HEK293 (cell line): ENCODE data around the gene RTF2.
A peak's percentile ranks its signal among the peaks of the same experiment; 100 is the strongest.

Source experiments
- CTCF ChIA-PET: fragments of 350-600 bp; formaldehyde crosslinking; extraction: SDS; loops from one replicate; lab custom pipeline; 2021; ENCODE audit warnings: antibody characterized with exemption; lab: Yijun Ruan, JAX
- POLR2A ChIA-PET: fragments of 300-600 bp; formaldehyde crosslinking; extraction: SDS; loops from one replicate; lab custom pipeline; 2020; ENCODE audit warnings: antibody characterized with exemption, inconsistent platforms; lab: Yijun Ruan, JAX
- H3K27ac ChIP-seq: fragments of 200-500 bp; sonication (Bioruptor generic); 2 replicates; pipeline ENCODE4 v1.5.1; 2014; ENCODE audit warnings: low read depth, low read length, control low read depth, inconsistent platforms; ENCODE audit errors: extremely low read depth
- H3K36me3 ChIP-seq, 2 experiments: fragments of 200-500 bp in 1 of 2; sonication (Bioruptor generic) in 1 of 2; 1 replicate in 1 of 2; 2 replicates in 1 of 2; pipeline ENCODE4 v1.5.1; 2014 to 2017; ENCODE audit warnings: inconsistent platforms in 2 of 2, low read length in 2 of 2; ENCODE audit not compliant: control insufficient read depth in 2 of 2, insufficient read depth in 1 of 2
- H3K4me1 ChIP-seq: fragments of 200-500 bp; sonication (Bioruptor generic); 2 replicates; pipeline ENCODE4 v1.5.1; 2014; ENCODE audit warnings: mild to moderate bottlenecking, low read length, inconsistent platforms; ENCODE audit not compliant: control insufficient read depth, insufficient read depth
- H3K4me3 ChIP-seq: 2 replicates; pipeline ENCODE4 v1.5.1; 2011; ENCODE audit warnings: low read depth, mild to moderate bottlenecking, control low read depth, low read length, moderate library complexity
- H3K9me3 ChIP-seq: fragments of 200-500 bp; sonication (Bioruptor generic); 2 replicates; pipeline ENCODE4 v1.5.1; 2014; ENCODE audit warnings: low read depth, low read length, inconsistent platforms; ENCODE audit not compliant: control insufficient read depth, insufficient read depth
- ATF2 ChIP-seq: fragments of 450-650 bp; formaldehyde crosslinking; IDR thresholded peaks from 2 replicates; pipeline ENCODE4 v1.5.1; 2016; ENCODE audit warnings: missing biosample characterization, missing genetic modification characterization, low read depth
- BCL11B ChIP-seq: fragments of 450-650 bp; formaldehyde crosslinking; IDR thresholded peaks from 2 replicates; pipeline ENCODE4 v1.5.1; 2016; ENCODE audit warnings: low read depth, missing biosample characterization, missing genetic modification characterization
- EGR2 ChIP-seq: fragments of 450-650 bp; formaldehyde crosslinking; IDR thresholded peaks from 2 replicates; pipeline ENCODE4 v1.5.1; 2016; ENCODE audit warnings: low read depth, missing biosample characterization, missing genetic modification characterization
- HOXD13 ChIP-seq: sonication (generic); formaldehyde crosslinking; IDR thresholded peaks from 2 replicates; pipeline ENCODE4 v1.8.0; 2022; ENCODE audit warnings: missing genetic modification reagents, borderline replicate concordance
- KLF8 ChIP-seq: fragments of 450-650 bp; formaldehyde crosslinking; IDR thresholded peaks from 2 replicates; pipeline ENCODE4 v1.5.1; 2016; ENCODE audit warnings: missing biosample characterization, missing genetic modification characterization
- OVOL3 ChIP-seq: fragments of 450-650 bp; formaldehyde crosslinking; IDR thresholded peaks from 2 replicates; pipeline ENCODE4 v1.5.1; 2016; ENCODE audit warnings: missing biosample characterization, missing genetic modification characterization
- SCRT1 ChIP-seq: fragments of 450-650 bp; formaldehyde crosslinking; IDR thresholded peaks from 2 replicates; pipeline ENCODE4 v1.5.1; 2016; ENCODE audit warnings: missing biosample characterization, missing genetic modification characterization, borderline replicate concordance
- ZBTB6 ChIP-seq: fragments of 450-650 bp; formaldehyde crosslinking; IDR thresholded peaks from 2 replicates; pipeline ENCODE4 v1.5.1; 2017; ENCODE audit warnings: missing biosample characterization, missing genetic modification characterization
- ZEB2 ChIP-seq: fragments of 450-650 bp; formaldehyde crosslinking; IDR thresholded peaks from 2 replicates; pipeline ENCODE4 v1.5.1; 2016; ENCODE audit warnings: missing biosample characterization, missing genetic modification characterization
- ZFHX2 ChIP-seq: fragments of 450-650 bp; formaldehyde crosslinking; conservative IDR thresholded peaks from 2 replicates; pipeline ENCODE4 v1.5.1; 2016; ENCODE audit warnings: missing biosample characterization, missing genetic modification characterization
- ZNF114 ChIP-seq: fragments of 450-650 bp; formaldehyde crosslinking; IDR thresholded peaks from 2 replicates; pipeline ENCODE4 v1.5.0; 2017; ENCODE audit warnings: missing biosample characterization, missing genetic modification characterization
- ZNF155 ChIP-seq: fragments of 450-650 bp; formaldehyde crosslinking; IDR thresholded peaks from 2 replicates; pipeline ENCODE4 v1.5.1; 2016; ENCODE audit warnings: missing biosample characterization, missing genetic modification characterization
- ZNF19 ChIP-seq: fragments of 450-650 bp; formaldehyde crosslinking; IDR thresholded peaks from 2 replicates; pipeline ENCODE4; 2016; ENCODE audit warnings: missing biosample characterization, missing genetic modification characterization, low read depth
- ZNF311 ChIP-seq: fragments of 450-650 bp; formaldehyde crosslinking; IDR thresholded peaks from 2 replicates; pipeline ENCODE4 v1.5.1; 2017; ENCODE audit warnings: missing biosample characterization, missing genetic modification characterization, borderline replicate concordance
- ZNF426 ChIP-seq: fragments of 450-650 bp; formaldehyde crosslinking; IDR thresholded peaks from 2 replicates; pipeline ENCODE4 v1.5.1; 2017; ENCODE audit warnings: missing biosample characterization, missing genetic modification characterization, mild to moderate bottlenecking, inconsistent platforms, moderate library complexity
- ZNF510 ChIP-seq: fragments of 450-650 bp; formaldehyde crosslinking; IDR thresholded peaks from 2 replicates; pipeline ENCODE4 v1.5.1; 2018; ENCODE audit warnings: mild to moderate bottlenecking, missing genetic modification characterization, missing biosample characterization; ENCODE audit not compliant: insufficient replicate concordance
- ZNF521 ChIP-seq: fragments of 450-650 bp; formaldehyde crosslinking; IDR thresholded peaks from 2 replicates; pipeline ENCODE4 v1.5.1; 2017; ENCODE audit warnings: missing biosample characterization, mild to moderate bottlenecking, missing genetic modification characterization
- ZNF585B ChIP-seq: fragments of 450-650 bp; formaldehyde crosslinking; IDR thresholded peaks from 2 replicates; pipeline ENCODE4 v1.5.1; 2016; ENCODE audit warnings: missing biosample characterization, missing genetic modification characterization
- ZNF600 ChIP-seq: fragments of 450-650 bp; formaldehyde crosslinking; IDR thresholded peaks from 2 replicates; pipeline ENCODE4 v1.5.1; 2016; ENCODE audit warnings: missing biosample characterization, missing genetic modification characterization
- ZNF654 ChIP-seq: fragments of 450-650 bp; formaldehyde crosslinking; IDR thresholded peaks from 2 replicates; pipeline ENCODE4 v1.5.1; 2016; ENCODE audit warnings: low read depth, missing biosample characterization, missing genetic modification characterization
- ZNF707 ChIP-seq: fragments of 450-650 bp; formaldehyde crosslinking; IDR thresholded peaks from 2 replicates; pipeline ENCODE4 v1.5.1; 2016; ENCODE audit warnings: missing biosample characterization, missing genetic modification characterization
- ZNF777 ChIP-seq: fragments of 450-650 bp; formaldehyde crosslinking; IDR thresholded peaks from 2 replicates; pipeline ENCODE4 v1.5.1; 2017; ENCODE audit warnings: missing biosample characterization, missing genetic modification characterization, borderline replicate concordance
- ZSCAN23 ChIP-seq: fragments of 450-650 bp; formaldehyde crosslinking; IDR thresholded peaks from 2 replicates; pipeline ENCODE4 v1.5.1; 2016; ENCODE audit warnings: missing biosample characterization, missing genetic modification characterization
- TF ChIP-seq, protein P1 (sequence below): fragments of 450-650 bp; formaldehyde crosslinking; IDR thresholded peaks from 2 replicates; pipeline ENCODE4 v1.5.1; 2016; ENCODE audit warnings: missing biosample characterization, missing genetic modification characterization
- TF ChIP-seq, protein P2 (sequence below): fragments of 450-650 bp; formaldehyde crosslinking; IDR thresholded peaks from 2 replicates; pipeline ENCODE4 v1.5.1; 2016; ENCODE audit warnings: missing biosample characterization, missing genetic modification characterization

RTF2 gene

GRCh38 chr20:56506103-56506502, 37.7 kb downstream of the RTF2 start:
- TF ChIP-seq, protein P1, sequence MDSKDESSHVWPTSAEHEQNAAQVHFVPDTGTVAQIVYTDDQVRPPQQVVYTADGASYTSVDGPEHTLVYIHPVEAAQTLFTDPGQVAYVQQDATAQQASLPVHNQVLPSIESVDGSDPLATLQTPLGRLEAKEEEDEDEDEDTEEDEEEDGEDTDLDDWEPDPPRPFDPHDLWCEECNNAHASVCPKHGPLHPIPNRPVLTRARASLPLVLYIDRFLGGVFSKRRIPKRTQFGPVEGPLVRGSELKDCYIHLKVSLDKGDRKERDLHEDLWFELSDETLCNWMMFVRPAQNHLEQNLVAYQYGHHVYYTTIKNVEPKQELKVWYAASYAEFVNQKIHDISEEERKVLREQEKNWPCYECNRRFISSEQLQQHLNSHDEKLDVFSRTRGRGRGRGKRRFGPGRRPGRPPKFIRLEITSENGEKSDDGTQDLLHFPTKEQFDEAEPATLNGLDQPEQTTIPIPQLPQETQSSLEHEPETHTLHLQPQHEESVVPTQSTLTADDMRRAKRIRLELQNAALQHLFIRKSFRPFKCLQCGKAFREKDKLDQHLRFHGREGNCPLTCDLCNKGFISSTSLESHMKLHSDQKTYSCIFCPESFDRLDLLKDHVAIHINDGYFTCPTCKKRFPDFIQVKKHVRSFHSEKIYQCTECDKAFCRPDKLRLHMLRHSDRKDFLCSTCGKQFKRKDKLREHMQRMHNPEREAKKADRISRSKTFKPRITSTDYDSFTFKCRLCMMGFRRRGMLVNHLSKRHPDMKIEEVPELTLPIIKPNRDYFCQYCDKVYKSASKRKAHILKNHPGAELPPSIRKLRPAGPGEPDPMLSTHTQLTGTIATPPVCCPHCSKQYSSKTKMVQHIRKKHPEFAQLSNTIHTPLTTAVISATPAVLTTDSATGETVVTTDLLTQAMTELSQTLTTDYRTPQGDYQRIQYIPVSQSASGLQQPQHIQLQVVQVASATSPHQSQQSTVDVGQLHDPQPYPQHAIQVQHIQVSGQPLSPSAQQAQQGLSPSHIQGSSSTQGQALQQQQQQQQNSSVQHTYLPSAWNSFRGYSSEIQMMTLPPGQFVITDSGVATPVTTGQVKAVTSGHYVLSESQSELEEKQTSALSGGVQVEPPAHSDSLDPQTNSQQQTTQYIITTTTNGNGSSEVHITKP, result no peak
- TF ChIP-seq SCRT1 (tag by site-specific recombination) (no peak), ZNF510 (tag by site-specific recombination) (no peak), ZNF155 (tag by site-specific recombination) (no peak), OVOL3 (tag by site-specific recombination) (no peak), BCL11B (tag by site-specific recombination) (no peak), ZNF114 (no peak), ZNF585B (tag by site-specific recombination) (no peak), ZNF426 (no peak), KLF8 (tag by site-specific recombination) (no peak)
- TF ChIP-seq, protein P2, sequence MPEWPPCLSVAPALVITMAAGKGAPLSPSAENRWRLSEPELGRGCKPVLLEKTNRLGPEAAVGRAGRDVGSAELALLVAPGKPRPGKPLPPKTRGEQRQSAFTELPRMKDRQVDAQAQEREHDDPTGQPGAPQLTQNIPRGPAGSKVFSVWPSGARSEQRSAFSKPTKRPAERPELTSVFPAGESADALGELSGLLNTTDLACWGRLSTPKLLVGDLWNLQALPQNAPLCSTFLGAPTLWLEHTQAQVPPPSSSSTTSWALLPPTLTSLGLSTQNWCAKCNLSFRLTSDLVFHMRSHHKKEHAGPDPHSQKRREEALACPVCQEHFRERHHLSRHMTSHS, result no peak
- ChIA-PET POLR2A (no interaction called here), CTCF (interaction anchor here (0.7 kb wide), 1 partner anchor 574 kb away, joined by 3 read pairs; no protein-coding TSS in a partner anchor)
- no peaks in the 10 kb centered on the region for H3K4me1 ChIP-seq
- H3K36me3 ChIP-seq, result peaks cover 0 to 8% of the 10 kb centered on the region in 2 experiments; a peak in 1 of 3 replicates
- H3K27ac ChIP-seq, result no peak overlapping the region
- H3K9me3 ChIP-seq, result no peaks in the 10 kb centered on the region
- H3K4me3 ChIP-seq, result no peak overlapping the region

DNA sequence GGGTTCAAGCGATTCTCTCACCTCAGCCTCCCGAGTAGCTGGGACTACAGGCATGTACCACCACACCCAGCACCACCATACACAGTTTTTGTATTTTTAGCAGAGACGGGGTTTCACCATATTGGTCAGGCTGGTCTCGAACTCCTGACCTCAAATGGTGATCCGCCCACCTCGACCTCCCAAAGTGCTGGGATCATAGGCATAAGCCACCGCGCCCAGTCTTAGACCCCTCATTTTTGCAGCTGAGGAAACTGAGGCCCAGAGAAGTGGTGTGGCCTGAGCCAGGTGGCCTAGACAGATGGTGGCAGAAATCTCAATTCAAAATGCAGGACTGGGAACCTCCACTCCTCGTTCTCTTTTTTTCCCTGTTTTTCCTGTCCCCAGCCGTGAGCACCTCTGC, 43.5 kb downstream of the RTF2 start:
- POLR2A ChIA-PET, result no interaction called here
- peaks cover 0 to 30% of the 10 kb centered on the region in 2 experiments; a peak in 1 of 3 replicates for H3K36me3 ChIP-seq
- CTCF ChIA-PET, result interaction anchor here (0.5 kb wide), 1 partner anchor 49 kb away, joined by 3 read pairs; no protein-coding TSS in a partner anchor
- H3K4me1 ChIP-seq, result no peaks in the 10 kb centered on the region
- H3K27ac ChIP-seq, result no peak overlapping the region
- TF ChIP-seq ZSCAN23 (tag by site-specific recombination) (no peak), HOXD13 (CRISPR knock-in tag) (no peak), ZNF19 (no peak), ZNF707 (tag by site-specific recombination) (no peak), ZNF654 (no peak)
- no peak overlapping the region for H3K4me3 ChIP-seq
- no peaks in the 10 kb centered on the region for H3K9me3 ChIP-seq

- POLR2A ChIA-PET, result no interaction called here
- H3K4me1 ChIP-seq, result no peaks in the 10 kb centered on the region
- no peak overlapping the region for H3K27ac ChIP-seq
- peaks cover 0 to 46% of the 10 kb centered on the region in 2 experiments; a peak in 1 of 3 replicates for H3K36me3 ChIP-seq
- H3K9me3 ChIP-seq, result no peaks in the 10 kb centered on the region
- CTCF ChIA-PET, result no interaction called here
- no peak overlapping the region for H3K4me3 ChIP-seq
- TF ChIP-seq EGR2 (tag by site-specific recombination) (no peak), ZBTB6 (tag by site-specific recombination) (no peak), ZEB2 (tag by site-specific recombination) (no peak), ATF2 (tag by site-specific recombination) (peak; percentile 50), ZNF600 (tag by site-specific recombination) (0 out of 2 replicates have a peak, but pooled peaks have one; percentile 31), ZNF311 (no peak), ZFHX2 (tag by site-specific recombination) (no peak), ZNF777 (no peak), ZNF521 (tag by site-specific recombination) (no peak), ZNF707 (tag by site-specific recombination) (no peak)
These were observed 45.0 kb downstream of the RTF2 start for GRCh38 chr20:56513161-56514150.
